ENCODE data around the gene GNPNAT1. TPM values are rescaled to one million over a fixed set of nuclear protein-coding genes. Genes with fewer than 3 reads are reported as not detected.
A peak's percentile ranks its signal among the peaks of the same experiment; 100 is the strongest.

The GNPNAT1 gene
- total and polyA plus RNA-seq, 9 of the 15 experiments (the other 6 are each of a cell fraction or from before 2014, with no cell fraction given), result 15.8 to 27.7 (median 25.3) TPM

DNA sequence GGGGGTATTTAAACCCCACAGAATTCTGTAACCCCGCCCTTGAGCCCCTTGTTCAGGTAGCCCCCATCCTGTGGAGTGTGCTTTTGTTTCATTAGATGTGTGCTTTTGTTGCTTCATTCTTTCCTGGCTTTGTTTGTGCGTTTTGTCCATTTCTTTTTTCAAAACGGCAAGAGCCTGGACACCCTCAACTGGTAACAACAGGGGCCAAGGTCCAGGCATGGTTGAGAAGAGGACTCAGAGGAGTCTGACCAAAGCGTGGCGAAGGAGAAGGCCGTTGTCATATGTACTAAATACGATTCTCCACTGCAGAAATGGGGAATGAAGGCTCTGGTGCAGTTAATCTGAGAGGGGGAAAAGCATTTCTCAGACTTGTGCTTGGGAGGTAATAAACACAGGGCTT is 46.0 kb upstream of the GNPNAT1 start:
- H3K79me2 ChIP-seq (ENCODE audit: control insufficient read depth, insufficient read depth, low read length), result no peaks in the 10 kb centered on the region
- H2AFZ ChIP-seq (ENCODE audit: low read depth, low read length), result peak overlapping the region; percentile 45; the same call in 1 of the 2 replicates
- TF ChIP-seq, protein P1, sequence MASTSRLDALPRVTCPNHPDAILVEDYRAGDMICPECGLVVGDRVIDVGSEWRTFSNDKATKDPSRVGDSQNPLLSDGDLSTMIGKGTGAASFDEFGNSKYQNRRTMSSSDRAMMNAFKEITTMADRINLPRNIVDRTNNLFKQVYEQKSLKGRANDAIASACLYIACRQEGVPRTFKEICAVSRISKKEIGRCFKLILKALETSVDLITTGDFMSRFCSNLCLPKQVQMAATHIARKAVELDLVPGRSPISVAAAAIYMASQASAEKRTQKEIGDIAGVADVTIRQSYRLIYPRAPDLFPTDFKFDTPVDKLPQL (IDR thresholded peaks at IDR 0.05; ENCODE audit: extremely low read depth, insufficient read length), result no peak
- TF ChIP-seq PHF21A (IDR thresholded peaks at IDR 0.05; ENCODE audit: borderline replicate concordance, low read depth) (no peak), HMG20A (CRISPR knock-in tag; conservative IDR thresholded peaks at IDR 0.05) (no peak)
- intact Hi-C loops (cut with micrococcal nuclease), result no loop called here
- ChIA-PET CTCF (ENCODE audit: low intra/inter-chr PET ratio) (no interaction called here), POLR2A (no interaction called here)
- no peaks in the 10 kb centered on the region for H3K36me3 ChIP-seq (ENCODE audit: control insufficient read depth, insufficient read depth, low read length)
- BruUV-seq (replicated peaks), result no TSS peak
- no peaks in the 10 kb centered on the region; a peak in 2 of 5 replicates for H3K4me1 ChIP-seq (replicated peaks in 1 of 2; ENCODE audit: control insufficient read depth in 2 of 2, insufficient read depth in 2 of 2, low read length in 2 of 2)
- no peaks in the 10 kb centered on the region for H3K9me1 ChIP-seq (ENCODE audit: control insufficient read depth, insufficient read depth, low read length)
- no peaks in the 10 kb centered on the region for H3K9me3 ChIP-seq (replicated peaks; ENCODE audit: control insufficient read depth, insufficient read depth, low read depth, low read length)
- H3K27me3 ChIP-seq (ENCODE audit: control insufficient read depth in 2 of 2, insufficient read depth in 2 of 2, low read length in 2 of 2), result no peaks in the 10 kb centered on the region; a peak in 1 of 5 replicates
- H3K27ac ChIP-seq (ENCODE audit: extremely low read depth, low read depth, low read length), result no peak overlapping the region
- DNase-seq (ENCODE audit: extremely low read depth in 1 of 4, low spot score in 3 of 4) (no peak), FAIRE-seq (no peak), ATAC-seq (no peak; the same call in 2 of the 3 replicates)
- in situ Hi-C loops (cut with MboI), result loop anchor here (25.0 kb wide), 1 partner anchor 550 kb away; no protein-coding TSS in a partner anchor
- H3K9ac ChIP-seq (ENCODE audit: insufficient read depth in 1 of 2, low read depth in 2 of 2, low read length in 2 of 2), result no peak overlapping the region
- WGBS (ENCODE audit: insufficient coverage, low coverage, missing lambda C conversion rate), result 1% methylated on average over 6 of the region's 7 CpGs
- no peak overlapping the region for H3K4me3 ChIP-seq
- no peaks in the 10 kb centered on the region for H4K20me1 ChIP-seq (replicated peaks; ENCODE audit: control insufficient read depth, insufficient read depth, low read length)
- no peak overlapping the region for H3K4me2 ChIP-seq (ENCODE audit: insufficient read depth, low read length)

DNA sequence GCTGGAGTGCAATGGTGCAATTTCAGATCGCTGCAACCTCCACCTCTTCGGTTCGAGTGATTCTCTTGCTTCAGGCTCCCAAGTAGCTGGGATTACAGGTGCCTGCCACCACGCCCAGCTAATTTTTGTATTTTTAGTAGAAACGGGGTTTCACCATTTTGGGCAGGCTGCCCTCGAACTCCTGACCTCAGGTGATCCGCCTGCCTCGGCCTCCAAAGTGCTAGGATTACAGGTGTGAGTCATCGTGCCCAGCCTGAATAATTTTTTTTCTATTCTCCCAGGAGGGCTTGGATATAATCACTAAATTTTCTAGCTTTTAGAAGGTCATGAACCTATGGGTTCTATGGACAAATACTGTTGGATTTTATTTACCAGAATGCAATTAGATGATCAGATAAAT is 44.7 kb upstream of the GNPNAT1 start:
- H3K79me2 ChIP-seq (ENCODE audit: control insufficient read depth, insufficient read depth, low read length), result no peaks in the 10 kb centered on the region
- ATAC-seq (no peak), DNase-seq (ENCODE audit: extremely low read depth in 1 of 4, low spot score in 3 of 4) (no peak), FAIRE-seq (no peak)
- intact Hi-C loops (cut with micrococcal nuclease), result no loop called here
- H3K9ac ChIP-seq (ENCODE audit: insufficient read depth in 1 of 2, low read depth in 2 of 2, low read length in 2 of 2), result no peak overlapping the region
- H3K27ac ChIP-seq (ENCODE audit: extremely low read depth, low read depth, low read length), result no peak overlapping the region
- no peaks in the 10 kb centered on the region for H3K36me3 ChIP-seq (ENCODE audit: control insufficient read depth, insufficient read depth, low read length)
- no peaks in the 10 kb centered on the region for H4K20me1 ChIP-seq (replicated peaks; ENCODE audit: control insufficient read depth, insufficient read depth, low read length)
- CTCF ChIA-PET (ENCODE audit: low intra/inter-chr PET ratio), result no interaction called here
- POLR2A ChIA-PET, result no interaction called here
- H3K4me3 ChIP-seq, result no peak overlapping the region
- WGBS (ENCODE audit: insufficient coverage, low coverage, missing lambda C conversion rate), result 24% methylated on average over 9 of the region's 9 CpGs
- in situ Hi-C loops (cut with MboI), result loop anchor here (25.0 kb wide), 1 partner anchor 549 kb away; no protein-coding TSS in a partner anchor
- BruUV-seq (replicated peaks), result no TSS peak
- no peaks in the 10 kb centered on the region; a peak in 2 of 5 replicates for H3K4me1 ChIP-seq (replicated peaks in 1 of 2; ENCODE audit: control insufficient read depth in 2 of 2, insufficient read depth in 2 of 2, low read length in 2 of 2)
- no peaks in the 10 kb centered on the region; a peak in 1 of 5 replicates for H3K27me3 ChIP-seq (ENCODE audit: control insufficient read depth in 2 of 2, insufficient read depth in 2 of 2, low read length in 2 of 2)
- no peak overlapping the region for H3K4me2 ChIP-seq (ENCODE audit: insufficient read depth, low read length)
- H3K9me3 ChIP-seq (replicated peaks; ENCODE audit: control insufficient read depth, insufficient read depth, low read depth, low read length), result no peaks in the 10 kb centered on the region
- no peaks in the 10 kb centered on the region for H3K9me1 ChIP-seq (ENCODE audit: control insufficient read depth, insufficient read depth, low read length)
- H2AFZ ChIP-seq (ENCODE audit: low read depth, low read length), result no peak overlapping the region
- TF ChIP-seq CHAMP1 (IDR thresholded peaks at IDR 0.05), result no peak
- no peak for TF ChIP-seq POLR2A (conservative IDR thresholded peaks at IDR 0.05)
- TF ChIP-seq KLF6 (CRISPR knock-in tag; IDR thresholded peaks at IDR 0.05; ENCODE audit: borderline replicate concordance), result no peak
- no peak for TF ChIP-seq KDM1A (IDR thresholded peaks at IDR 0.05)
- TF ChIP-seq NFYB (IDR thresholded peaks at IDR 0.05; ENCODE audit: extremely low read depth, insufficient read length), result no peak
- TF ChIP-seq ZNF780A (CRISPR knock-in tag; IDR thresholded peaks at IDR 0.05), result no peak
- no peak for TF ChIP-seq ARID1B (IDR thresholded peaks at IDR 0.05)
- TF ChIP-seq, protein P2, sequence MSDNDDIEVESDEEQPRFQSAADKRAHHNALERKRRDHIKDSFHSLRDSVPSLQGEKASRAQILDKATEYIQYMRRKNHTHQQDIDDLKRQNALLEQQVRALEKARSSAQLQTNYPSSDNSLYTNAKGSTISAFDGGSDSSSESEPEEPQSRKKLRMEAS (CRISPR knock-in tag; IDR thresholded peaks at IDR 0.05), result no peak
- TF ChIP-seq TFE3 (CRISPR knock-in tag; IDR thresholded peaks at IDR 0.05), result no peak
